OCI-LY1 (cell line): ENCODE results near the gene SPRED1.

Experiments
- EZH2 ChIP-seq: fragments of 200-600 bp; sonication (generic), shearing (Covaris generic); IDR thresholded peaks from 2 replicates; pipeline ENCODE4 v1.8.0; 2017; ENCODE audit warnings: borderline replicate concordance, mixed run types, mild to moderate bottlenecking, antibody characterized with exemption, low read length, moderate library complexity, mixed read lengths
- TF ChIP-seq, protein P1 (sequence below): fragments of 200-600 bp; sonication (generic), shearing (Covaris generic); IDR thresholded peaks from 2 replicates; pipeline ENCODE4 v1.5.1; 2017; ENCODE audit warnings: mild to moderate bottlenecking, antibody characterized with exemption, low read length, moderate library complexity, mixed read lengths

DNA sequence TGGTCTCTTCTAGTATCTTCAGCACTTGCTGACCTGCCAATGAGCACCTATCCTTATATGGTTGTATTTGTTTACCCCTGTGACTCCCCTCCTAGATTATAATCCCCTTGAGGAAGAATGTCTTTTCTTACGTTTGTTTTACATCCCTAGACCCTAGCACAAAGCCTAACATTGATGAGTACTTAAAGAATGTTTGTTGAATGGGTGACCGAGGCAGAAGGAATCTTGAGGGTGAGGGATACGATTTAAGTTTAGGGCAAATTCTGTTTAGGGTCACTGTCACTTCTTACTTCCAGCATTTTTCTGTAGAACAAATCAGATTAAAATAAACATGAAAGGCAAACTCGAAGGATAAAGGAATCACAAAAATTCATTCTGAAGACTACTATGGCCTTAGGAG, 120.4 kb downstream of the SPRED1 start:
- TF ChIP-seq, protein P1, sequence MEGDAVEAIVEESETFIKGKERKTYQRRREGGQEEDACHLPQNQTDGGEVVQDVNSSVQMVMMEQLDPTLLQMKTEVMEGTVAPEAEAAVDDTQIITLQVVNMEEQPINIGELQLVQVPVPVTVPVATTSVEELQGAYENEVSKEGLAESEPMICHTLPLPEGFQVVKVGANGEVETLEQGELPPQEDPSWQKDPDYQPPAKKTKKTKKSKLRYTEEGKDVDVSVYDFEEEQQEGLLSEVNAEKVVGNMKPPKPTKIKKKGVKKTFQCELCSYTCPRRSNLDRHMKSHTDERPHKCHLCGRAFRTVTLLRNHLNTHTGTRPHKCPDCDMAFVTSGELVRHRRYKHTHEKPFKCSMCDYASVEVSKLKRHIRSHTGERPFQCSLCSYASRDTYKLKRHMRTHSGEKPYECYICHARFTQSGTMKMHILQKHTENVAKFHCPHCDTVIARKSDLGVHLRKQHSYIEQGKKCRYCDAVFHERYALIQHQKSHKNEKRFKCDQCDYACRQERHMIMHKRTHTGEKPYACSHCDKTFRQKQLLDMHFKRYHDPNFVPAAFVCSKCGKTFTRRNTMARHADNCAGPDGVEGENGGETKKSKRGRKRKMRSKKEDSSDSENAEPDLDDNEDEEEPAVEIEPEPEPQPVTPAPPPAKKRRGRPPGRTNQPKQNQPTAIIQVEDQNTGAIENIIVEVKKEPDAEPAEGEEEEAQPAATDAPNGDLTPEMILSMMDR = no peak
- no peak for TF ChIP-seq EZH2
